SU-DHL-6 (cell line): Measurements from ENCODE around the gene MYOM1.

ENCODE experiments used
- H2AFZ ChIP-seq: fragments of 200-600 bp; sonication (generic); 2 replicates; pipeline ENCODE4 v1.6.1; 2014; ENCODE audit warnings: low read depth, mild to moderate bottlenecking, moderate library complexity, mixed read lengths, antibody characterized with exemption, low read length; ENCODE audit not compliant: severe bottlenecking
- H3F3A ChIP-seq: fragments of 200-600 bp; shearing (Covaris generic); 2 replicates; pipeline ENCODE4 v1.6.0; 2016; ENCODE audit warnings: antibody characterized with exemption, mild to moderate bottlenecking; ENCODE audit not compliant: insufficient read depth
- H3K27ac ChIP-seq: fragments of 200-600 bp; sonication (generic); 2 replicates; pipeline ENCODE4 v1.5.1; 2016; ENCODE audit warnings: low read depth, mild to moderate bottlenecking, low read length, moderate library complexity, mixed read lengths
- H3K27me3 ChIP-seq: fragments of 200-600 bp; sonication (generic), shearing (Covaris generic); 2 replicates; pipeline ENCODE4 v1.6.0; 2014; ENCODE audit warnings: mild to moderate bottlenecking, low read length
- H3K36me3 ChIP-seq: fragments of 200-600 bp; sonication (generic); 2 replicates; pipeline ENCODE4 v1.6.1; 2014; ENCODE audit warnings: mild to moderate bottlenecking, low read length, mixed read lengths
- H3K4me2 ChIP-seq: fragments of 300-600, 200-600 bp; shearing (Covaris generic), sonication (generic); 2 replicates; pipeline ENCODE4 v1.6.0; 2014; ENCODE audit warnings: low read length, low read depth, mild to moderate bottlenecking; ENCODE audit not compliant: poor library complexity, severe bottlenecking
- H3K4me3 ChIP-seq: fragments of 200-600 bp; sonication (generic); 2 replicates; pipeline ENCODE4 v1.5.1; 2014; ENCODE audit warnings: antibody characterized with exemption, low read length, mild to moderate bottlenecking, mixed read lengths; ENCODE audit not compliant: insufficient read depth, poor library complexity, severe bottlenecking
- H3K79me2 ChIP-seq: fragments of 200-600 bp; sonication (generic); 2 replicates; pipeline ENCODE4 v1.6.1; 2014; ENCODE audit warnings: mild to moderate bottlenecking, low read length, moderate library complexity; ENCODE audit not compliant: insufficient read depth
- H3K9ac ChIP-seq: fragments of 200-600 bp; sonication (generic); 2 replicates; pipeline ENCODE4 v1.7.0; 2014; ENCODE audit warnings: mild to moderate bottlenecking, low read length
- H3K9me2 ChIP-seq: fragments of 200-600 bp; sonication (generic); replicated peaks from 2 replicates; pipeline ENCODE4 v1.6.1; 2014; ENCODE audit warnings: low read length; ENCODE audit not compliant: insufficient read depth
- H3K9me3 ChIP-seq: fragments of 200-600 bp; sonication (generic); 2 replicates; pipeline ENCODE4 v1.6.1; 2014; ENCODE audit warnings: low read length, mixed read lengths; ENCODE audit not compliant: insufficient read depth
- H4K20me1 ChIP-seq: fragments of 200-600 bp; sonication (generic); 2 replicates; pipeline ENCODE4 v1.6.1; 2014; ENCODE audit warnings: low read depth, mild to moderate bottlenecking, antibody characterized with exemption, low read length, moderate library complexity, mixed read lengths
- CTCF ChIP-seq: fragments of 200-600 bp; sonication (generic); IDR thresholded peaks from one replicate; pipeline ENCODE4 v1.5.1; 2017; ENCODE audit warnings: antibody characterized with exemption, mild to moderate bottlenecking, low read length, moderate library complexity; ENCODE audit not compliant: insufficient read depth, poor library complexity, severe bottlenecking
- EZH2phosphoT487 ChIP-seq: fragments of 200-600 bp; sonication (generic), shearing (Covaris generic); conservative IDR thresholded peaks from 2 replicates; pipeline ENCODE4 v1.6.1; 2018; ENCODE audit warnings: mild to moderate bottlenecking, antibody characterized with exemption, low read length, moderate library complexity, mixed read lengths

The MYOM1 gene

GRCh38 chr18:3234457-3234856, 14.7 kb upstream of the MYOM1 start:
- Histone ChIP-seq H3K4me3 (no peak overlapping the region), H3F3A (no peaks in the 10 kb centered on the region), H2AFZ (no peak overlapping the region), H3K79me2 (no peaks in the 10 kb centered on the region), H3K36me3 (no peaks in the 10 kb centered on the region), H4K20me1 (no peaks in the 10 kb centered on the region), H3K4me2 (no peak overlapping the region), H3K9me2 (no peaks in the 10 kb centered on the region), H3K9me3 (no peaks in the 10 kb centered on the region), H3K27ac (no peak overlapping the region), H3K9ac (no peak overlapping the region), H3K27me3 (no peaks in the 10 kb centered on the region)
- TF ChIP-seq CTCF = no peak
- TF ChIP-seq EZH2phosphoT487 = no peak

DNA sequence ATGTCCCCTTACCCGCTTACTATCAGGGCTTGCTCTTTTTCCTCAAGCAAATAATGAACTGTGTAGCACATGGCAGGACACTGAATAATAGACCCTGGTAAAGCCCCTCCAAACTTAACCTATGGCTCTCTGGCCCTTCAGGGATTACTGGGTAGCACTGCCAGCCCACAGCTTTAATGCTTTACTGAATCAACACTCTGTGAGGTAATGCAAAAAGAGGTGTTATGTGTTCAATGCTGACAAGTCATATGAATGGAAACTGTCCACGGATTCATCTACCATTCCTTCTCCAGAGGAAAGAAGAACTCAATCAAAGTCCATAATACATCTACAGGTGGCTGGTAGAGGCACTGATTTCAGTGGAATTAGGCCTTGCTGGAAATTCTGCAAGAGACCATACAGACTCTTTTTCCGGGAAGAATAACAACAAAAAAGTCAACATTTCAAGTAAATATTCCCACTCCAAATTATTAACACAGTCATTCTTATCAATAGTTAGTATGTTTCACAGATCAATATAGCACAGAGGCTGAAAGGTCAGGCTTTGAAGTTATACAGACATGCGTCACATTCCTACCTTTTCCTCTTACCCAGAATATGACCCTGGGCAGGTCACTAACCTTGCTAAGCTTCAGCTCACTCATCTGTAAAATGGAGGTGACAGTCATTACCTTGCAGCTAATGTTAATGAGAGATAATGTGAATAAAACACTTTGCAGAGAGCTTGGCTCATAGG, 13.8 kb upstream of the MYOM1 start:
- no peaks in the 10 kb centered on the region for H4K20me1 ChIP-seq

GRCh38 chr18:3233004-3233403, 13.2 kb upstream of the MYOM1 start:
- no peaks in the 10 kb centered on the region for H3K9me2 ChIP-seq

More for the DNA sequence above, 13.8 kb upstream of the MYOM1 start:
- Histone ChIP-seq H3K9me3 (no peaks in the 10 kb centered on the region), H3K9me2 (no peaks in the 10 kb centered on the region), H3K27ac (no peak overlapping the region), H3K27me3 (no peaks in the 10 kb centered on the region), H3K79me2 (no peaks in the 10 kb centered on the region), H3K9ac (no peak overlapping the region), H3K4me3 (no peak overlapping the region), H2AFZ (no peak overlapping the region), H3F3A (no peaks in the 10 kb centered on the region), H3K4me2 (no peak overlapping the region), H3K36me3 (no peaks in the 10 kb centered on the region)
- TF ChIP-seq EZH2phosphoT487 (no peak), CTCF (no peak)

More at GRCh38 chr18:3233004-3233403, 13.2 kb upstream of the MYOM1 start:
- H3F3A ChIP-seq = no peaks in the 10 kb centered on the region
- H3K36me3 ChIP-seq = no peaks in the 10 kb centered on the region
- H3K4me3 ChIP-seq = no peak overlapping the region
- no peak overlapping the region for H3K9ac ChIP-seq
- H3K27me3 ChIP-seq = no peaks in the 10 kb centered on the region
- no peak overlapping the region for H3K27ac ChIP-seq
- no peak overlapping the region for H2AFZ ChIP-seq
- no peaks in the 10 kb centered on the region for H3K79me2 ChIP-seq
- H3K9me3 ChIP-seq = no peaks in the 10 kb centered on the region
- TF ChIP-seq EZH2phosphoT487 (no peak), CTCF (no peak)
- H3K4me2 ChIP-seq = no peak overlapping the region
- H4K20me1 ChIP-seq = no peaks in the 10 kb centered on the region
